Eye (tissue), 1 donor: ENCODE measurements around the gene GHRL.

Experiments
- DNase-seq: peaks from one replicate; pipeline ENCODE4 v3.0.0-alpha.2; 2015

Gene GHRL, protein sequence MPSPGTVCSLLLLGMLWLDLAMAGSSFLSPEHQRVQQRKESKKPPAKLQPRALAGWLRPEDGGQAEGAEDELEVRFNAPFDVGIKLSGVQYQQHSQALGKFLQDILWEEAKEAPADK

DNA sequence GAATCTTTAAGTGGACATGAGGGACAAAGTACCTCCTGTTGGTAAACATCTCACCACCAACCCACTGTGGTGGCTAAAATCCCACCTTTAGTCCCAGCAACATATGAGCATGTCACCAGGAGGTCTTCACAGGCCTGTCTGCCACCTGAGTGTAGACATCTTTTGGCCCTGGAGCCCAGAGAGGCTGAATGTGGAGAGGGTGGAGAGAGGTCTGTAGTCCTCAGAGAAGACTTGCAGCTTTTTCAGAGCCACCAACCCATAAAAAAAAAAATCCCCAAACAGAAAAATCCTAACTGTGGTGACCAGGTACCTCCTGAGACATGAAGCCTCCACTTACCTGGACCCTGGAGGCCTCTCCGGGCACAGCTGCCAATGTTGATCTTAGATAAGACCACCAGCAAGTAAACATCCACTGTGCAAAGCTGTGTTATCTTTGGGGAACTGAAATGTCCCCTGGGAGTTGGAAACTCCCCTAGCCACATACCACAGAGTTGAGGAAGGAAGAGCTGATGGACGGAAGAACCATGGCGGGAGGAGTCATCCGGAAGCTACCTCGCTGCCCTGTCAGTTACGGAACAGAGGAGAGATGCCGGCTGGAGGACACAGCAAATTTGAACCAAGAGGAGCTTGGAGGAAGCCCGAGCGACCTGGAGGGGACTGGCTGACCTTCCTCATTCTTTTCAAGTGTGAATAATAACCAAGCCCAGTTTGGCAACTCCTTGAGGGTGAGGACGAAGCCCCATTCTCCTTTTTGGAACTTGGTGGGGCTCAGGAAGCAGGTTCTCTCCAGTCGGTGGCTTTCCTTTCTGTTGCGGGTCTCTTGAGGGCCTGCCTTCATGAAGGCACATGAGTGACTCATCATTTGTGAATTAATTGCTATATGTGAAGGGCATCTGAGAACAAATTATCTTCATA, at the start of gene GHRL:
GHRL (minus strand) TSS at position 443 of the 915 bp plus-strand sequence. CDS start 2,767 bp downstream, outside the sequence.
- DNase-seq = no peak

DNA sequence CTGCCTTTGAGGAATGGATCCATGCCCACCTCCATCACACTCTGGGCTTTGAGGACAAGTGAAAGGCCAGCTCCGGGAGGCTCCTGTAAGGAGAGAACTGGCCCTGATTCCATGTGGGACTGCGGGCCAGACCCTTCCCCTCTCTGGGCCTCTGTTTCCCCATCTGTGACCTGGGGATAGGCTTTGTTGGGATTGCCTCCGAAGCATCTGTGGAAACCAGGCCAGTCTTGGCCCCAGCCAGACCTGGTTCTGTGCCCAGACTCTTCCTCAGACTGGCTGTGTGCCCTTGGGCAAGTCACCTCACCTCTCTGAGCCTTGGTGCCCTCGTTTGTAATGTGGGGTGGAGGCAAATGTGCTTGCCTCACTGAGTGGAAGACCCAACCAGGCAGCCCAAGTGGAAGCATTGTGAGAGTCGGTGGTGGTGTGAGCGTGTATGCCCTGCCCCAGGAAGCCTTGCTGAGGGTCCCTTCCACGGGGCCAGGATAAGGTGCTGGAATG, 49.2 kb upstream of the GHRL start:
- no peak for DNase-seq

DNA sequence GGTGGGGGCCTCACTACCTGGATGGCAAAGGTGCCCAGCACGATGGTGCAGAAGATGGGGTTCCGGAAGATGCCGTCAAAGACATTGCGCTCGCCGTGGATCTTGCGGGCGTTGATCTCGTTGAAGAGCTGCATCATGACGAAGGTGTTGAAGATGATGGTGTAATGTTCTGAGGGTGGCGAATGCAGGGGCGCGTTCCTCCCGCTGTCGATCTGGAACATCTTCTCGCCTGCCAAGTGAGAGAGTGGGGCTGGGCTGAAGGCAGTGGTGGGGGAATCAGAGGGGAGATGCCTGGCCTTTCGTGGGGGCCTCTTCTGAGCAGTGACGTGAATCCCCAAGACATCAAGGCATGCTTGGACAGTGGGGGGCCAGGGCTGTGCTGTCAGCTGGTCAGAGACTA, 47.7 kb upstream of the GHRL start:
- DNase-seq = no peak

DNA sequence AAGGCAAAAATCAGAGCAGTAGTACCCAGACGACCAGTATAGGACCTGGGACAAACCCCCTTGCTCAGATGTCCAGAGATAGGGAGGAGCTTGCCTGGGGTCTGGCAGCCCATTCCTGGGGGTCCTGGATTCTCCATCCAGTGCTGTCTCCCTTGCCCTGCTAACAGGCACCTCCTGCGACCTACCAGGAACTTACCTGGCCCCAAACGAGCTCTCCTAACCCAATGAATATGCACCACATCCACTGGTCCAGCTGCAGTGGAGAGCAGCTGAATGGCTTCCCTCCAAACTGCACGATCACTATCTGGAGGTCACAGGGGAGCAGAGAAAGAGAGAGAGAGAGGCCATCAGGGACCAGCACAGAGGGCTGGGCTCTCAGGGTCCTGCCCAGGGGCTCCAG, 47.3 kb upstream of the GHRL start:
- no peak for DNase-seq

DNA sequence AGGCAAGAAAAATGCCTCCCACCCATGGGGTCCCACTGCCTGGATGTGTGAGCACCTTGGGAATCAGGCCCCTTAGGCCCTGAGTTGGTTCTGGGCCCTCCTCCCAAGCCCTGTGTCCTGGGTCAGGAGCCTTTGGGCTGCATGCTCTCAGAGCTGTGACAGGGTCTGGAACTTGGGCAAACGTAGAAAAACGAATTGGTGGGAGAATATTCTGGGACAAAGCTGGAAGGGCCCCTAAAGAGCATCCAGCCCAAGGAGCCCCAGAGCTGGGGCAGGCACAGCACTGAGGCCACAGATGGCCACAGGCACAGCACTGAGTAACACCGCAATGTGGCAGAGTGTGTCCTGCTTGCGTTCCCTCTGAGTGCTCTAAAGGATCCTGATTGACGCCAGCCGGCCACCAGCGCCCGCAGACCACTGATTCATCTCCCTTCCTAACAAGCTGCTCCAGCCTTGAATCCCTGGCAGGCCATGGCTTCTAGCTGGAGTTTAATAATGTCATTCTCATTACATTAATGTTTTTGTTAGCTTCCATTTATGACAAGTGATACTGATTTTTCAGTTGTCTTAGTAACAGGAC, 46.7 kb upstream of the GHRL start:
- DNase-seq = no peak

DNA sequence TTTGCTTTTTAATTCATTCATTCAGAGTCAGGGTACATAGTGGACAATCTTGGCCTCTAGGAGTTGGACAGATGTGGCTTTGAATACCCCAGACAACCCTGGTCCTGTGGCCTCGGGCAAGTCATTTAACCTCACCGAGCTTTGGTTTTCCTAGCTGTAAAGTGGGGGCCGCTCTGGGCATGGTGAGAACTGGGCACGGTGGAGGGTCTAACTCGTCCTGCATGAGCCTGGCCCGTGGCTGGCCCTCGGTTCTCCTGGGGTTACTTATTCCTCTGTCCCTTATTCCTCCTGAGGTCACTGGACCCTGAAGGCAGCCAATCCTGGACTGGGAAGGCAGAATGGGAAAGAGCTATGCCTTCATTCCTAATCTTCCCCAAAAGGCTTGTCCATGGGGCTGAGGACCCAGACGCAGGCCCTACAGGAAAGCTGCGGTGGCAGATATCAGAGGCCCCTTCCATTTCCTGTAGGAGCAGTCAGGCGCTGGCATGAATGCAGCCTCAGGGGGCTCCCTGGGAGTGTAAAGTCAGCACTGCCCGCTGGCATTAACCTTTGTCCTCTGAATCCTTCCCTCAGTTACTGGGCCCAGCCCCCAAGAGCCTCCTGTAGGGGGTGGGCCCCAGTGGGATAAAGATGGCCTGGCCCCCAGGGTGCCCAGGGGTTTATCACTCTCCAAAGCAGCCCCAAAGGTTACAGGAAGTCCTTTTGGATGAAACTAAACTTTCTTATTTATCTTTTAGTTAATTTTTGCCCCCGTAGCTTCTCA, 46.0 kb upstream of the GHRL start:
- DNase-seq = no peak

DNA sequence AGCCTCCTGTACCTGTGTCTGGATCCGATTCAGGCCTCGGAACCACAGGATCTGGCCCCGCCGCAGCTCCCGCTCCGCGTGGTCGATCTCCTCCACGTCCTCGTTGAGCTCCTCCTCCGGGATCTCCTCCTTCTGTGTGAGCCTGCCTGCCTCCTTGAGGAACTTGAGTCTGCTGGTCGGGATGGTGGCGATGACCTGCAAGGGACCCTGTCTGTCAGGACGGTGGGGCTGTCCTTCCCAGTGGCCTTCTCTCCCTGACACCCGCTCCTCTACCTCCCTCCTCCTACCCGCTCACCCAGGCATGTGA, 45.4 kb upstream of the GHRL start:
- no peak for DNase-seq

DNA sequence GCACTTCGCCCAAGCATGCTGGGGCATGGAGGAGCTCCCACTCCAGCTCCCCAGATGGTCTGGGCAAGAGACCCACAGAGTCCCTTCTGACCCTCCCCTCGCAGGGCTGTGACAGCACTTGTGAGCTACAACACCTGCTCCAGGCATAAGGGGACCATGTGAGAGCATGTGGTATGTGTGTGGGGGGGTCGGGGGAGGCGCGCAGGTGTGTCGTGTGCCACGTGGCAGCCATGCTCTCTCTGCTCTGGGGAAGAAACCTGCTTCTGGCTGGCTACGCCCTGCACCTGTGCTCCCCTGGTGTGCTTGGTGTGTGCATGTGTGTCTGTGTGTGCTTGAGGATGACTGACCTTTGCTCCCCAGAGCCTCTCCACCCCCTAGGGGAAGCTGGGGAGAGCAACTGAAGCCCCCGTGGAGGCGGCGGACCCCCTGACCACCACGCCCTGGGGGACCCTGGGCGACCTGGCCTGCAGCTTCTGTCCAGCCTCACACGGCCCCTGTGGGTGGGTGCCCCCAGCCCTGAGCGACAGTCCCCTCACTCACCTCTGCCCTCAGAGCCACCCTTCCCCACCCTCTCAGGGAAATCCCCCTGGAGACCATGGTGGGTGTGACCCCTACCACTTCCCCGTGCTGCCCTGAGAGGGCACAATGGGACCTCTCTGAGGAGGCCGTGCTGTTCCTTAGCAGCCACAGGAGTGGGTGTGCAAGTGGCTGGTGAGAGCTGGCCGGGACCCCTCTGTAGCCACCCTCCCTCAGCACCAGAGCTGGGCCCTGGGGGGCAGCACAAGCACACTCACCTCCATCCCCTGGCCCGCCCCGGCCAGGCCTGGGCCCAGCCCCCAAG, 44.8 kb upstream of the GHRL start:
- no peak for DNase-seq

DNA sequence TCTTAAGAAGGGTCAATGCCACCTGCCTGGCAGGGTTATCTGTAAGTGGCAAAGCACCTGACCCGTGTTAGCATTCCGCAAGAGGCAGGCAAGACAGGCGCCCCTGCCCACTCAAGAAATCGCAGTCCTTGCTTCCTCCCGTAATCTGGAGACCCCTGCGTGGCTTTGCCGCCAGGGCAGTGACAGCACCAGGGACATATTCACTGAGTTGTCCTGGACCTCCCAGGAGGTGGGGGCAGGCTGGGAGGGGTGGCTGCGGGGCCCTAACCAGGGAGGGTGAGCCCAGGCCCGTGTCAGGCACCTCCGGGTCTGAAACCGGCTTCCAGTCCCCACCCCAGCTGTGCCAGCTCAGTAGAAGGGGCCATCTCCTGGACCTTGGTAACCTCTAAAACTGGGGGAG, 44.0 kb upstream of the GHRL start:
- no peak for DNase-seq

DNA sequence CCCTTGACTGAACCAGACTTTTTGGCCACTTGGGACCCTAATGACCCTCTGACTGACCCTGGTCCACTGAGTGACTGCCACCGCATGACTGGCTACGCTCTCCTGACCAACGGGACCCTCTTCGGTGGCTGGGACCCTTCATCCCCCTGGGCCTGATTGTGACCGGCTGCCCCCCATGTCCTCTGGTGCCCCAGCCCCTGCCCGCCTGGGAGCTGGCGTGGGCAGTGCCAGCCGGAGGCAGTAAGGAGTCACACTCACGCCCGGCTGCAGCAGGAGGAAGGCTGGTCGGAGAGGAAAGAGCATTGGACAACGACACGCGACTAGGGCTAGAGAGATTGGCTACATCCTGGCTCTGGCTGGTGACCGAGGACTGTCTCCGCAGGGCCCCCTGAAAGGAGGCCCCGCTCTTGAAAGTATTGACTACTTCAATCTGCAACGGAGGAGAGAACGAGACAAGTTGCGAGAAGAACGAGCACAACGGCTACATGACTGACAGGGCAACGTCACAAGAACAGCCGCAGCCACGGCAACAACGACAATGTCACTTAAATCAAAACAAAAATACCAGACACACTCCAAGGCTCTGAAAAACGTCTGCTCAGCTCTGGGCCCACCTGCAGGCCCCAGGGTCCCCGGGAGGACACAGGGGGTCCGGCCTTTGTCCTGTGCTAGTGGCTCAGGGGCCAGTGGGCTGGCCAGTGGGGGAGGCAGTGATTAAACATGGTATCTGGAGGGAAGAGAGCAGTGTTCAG, 43.3 kb upstream of the GHRL start:
- no peak for DNase-seq

DNA sequence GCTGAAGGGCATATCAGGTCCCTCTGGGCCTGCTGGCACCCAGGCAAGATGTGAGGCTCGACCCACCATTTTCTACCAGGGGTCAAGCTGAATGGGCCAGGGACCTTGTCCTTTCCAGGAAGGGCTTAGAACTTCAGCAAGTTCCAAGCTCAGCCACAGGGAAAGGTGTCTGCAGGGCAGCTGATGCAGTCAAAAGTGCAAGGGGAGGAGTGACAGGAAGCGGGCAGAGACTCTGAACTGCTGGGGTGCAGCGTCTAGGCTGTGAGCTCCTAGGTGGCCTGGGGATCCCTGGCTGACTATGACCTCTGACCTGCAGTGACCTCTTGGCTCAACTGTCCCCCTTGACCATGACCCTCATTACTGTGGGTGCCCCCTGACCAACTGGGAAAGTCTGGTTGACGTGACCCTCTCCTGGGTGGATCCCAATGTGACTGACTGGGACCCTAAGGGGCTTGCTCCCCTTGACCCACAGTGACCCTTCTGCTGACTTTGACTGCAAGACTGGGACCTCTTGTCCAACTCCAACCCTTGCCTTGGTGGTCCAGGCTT, 42.5 kb upstream of the GHRL start:
- DNase-seq = no peak

DNA sequence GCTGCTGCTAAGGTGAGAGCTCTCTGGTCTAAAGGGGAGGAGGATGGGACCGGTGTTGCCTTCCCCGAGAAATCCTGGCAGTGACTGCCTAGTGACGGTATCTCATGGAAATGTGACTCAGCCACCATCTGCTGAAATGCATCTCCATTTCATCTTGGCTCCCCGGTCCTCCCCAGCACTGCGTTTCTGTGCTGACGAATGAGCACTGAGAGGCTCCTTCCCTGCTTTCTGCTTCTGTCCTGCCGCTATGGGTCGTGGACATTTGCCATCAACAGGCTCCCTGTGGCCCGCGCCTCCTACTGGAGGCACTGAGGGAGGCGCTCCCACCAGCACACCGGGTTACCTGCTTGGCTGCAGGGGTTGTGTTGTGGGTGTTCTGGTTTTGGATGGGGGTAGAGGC, 41.7 kb upstream of the GHRL start:
- DNase-seq = no peak

DNA sequence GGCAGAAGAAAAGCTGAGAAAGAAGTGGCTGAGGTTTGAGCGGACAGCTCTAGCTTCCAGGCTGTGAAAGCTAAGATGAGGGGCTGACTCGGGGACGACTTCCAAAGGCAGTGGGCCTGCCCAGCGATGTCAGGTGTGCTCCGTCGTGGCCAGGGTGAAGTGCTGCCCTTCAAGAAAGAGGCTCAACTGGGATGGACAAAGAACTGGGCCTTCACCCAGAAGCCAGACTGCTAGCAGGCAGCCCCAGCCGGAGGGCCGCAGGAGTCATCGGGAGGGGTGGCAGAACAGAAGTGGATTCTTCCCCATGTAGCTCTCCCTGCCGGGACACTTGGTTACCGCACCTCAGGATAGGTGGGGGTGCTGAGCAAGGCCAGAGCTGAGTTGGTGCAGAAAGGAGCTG, 41.3 kb upstream of the GHRL start:
- no peak for DNase-seq

DNA sequence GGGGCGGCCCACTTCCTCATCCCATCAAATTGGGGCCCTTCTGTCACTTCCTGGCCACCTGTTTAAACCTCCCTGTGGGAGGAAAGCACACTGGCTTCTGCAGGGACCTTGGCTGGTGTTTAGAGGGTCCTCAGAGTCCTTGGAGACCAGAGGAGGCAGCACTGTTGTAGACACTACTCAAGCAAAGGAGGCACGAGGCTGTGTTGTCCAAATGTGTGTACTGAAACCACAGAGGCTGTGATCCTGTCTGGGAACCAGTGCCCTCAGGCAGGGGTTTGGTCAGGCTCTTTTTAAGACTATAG, 40.6 kb upstream of the GHRL start:
- DNase-seq = no peak

DNA sequence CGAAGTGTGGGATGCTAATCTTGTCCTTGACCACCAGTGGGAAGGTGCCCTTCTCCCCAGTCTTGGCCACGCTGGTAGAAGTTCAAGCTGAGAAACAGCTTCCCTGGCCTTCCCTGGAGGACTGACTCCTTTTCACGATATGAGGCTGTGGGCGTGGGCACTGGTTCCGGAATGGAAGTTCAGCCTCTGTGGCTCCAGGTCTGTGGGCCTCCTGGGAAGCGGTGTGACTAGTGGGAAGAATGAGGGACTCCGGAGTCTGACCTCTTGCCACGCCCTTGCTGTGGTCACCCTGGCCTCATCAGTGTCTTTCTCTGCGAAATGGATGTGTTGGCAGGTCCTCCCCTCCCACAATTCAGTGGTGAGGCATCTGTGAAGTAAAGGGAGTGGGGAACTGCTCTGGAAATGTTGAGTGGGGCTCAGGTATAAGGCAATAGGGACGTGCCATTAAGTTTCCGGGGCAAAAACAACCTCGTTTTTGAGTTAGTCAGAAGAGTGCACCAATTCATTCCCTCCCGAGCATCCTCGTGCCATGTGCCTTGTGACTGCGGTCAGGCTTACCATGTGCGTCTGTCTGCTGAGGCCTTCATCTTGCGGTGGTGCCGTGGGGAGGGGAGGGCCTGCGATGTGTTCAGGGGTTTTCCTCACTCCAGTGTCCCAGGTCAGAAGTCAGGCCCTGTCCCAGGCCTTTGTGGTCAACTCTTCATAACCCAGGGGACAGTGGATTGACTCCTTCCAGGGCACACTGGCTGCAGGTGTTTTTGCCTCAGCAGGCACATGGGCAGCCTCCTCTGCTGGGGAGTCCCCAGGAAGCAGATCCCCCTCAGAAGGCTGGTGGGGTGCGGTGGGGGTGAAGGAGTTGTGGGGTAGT, 40.0 kb upstream of the GHRL start:
- no peak for DNase-seq

DNA sequence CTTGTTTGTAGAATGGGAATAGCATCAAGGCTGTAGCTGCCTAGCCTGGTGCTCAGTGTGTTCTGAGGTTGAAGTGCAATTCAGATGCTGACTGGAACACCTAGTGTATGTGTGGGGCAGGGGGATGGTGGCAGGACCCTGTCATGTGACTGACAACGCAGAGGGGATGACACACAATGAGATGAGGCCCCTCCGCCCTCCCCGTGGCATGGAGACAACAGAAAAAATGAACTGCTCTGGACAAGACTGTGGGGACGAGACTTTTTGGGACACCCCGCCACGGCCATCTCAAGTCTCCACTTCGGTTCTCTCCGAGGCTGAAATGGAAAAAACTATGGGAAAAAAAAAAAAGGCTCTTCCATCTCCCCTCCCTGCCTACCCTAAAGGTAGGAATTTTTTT, 38.6 kb upstream of the GHRL start:
- DNase-seq = no peak

DNA sequence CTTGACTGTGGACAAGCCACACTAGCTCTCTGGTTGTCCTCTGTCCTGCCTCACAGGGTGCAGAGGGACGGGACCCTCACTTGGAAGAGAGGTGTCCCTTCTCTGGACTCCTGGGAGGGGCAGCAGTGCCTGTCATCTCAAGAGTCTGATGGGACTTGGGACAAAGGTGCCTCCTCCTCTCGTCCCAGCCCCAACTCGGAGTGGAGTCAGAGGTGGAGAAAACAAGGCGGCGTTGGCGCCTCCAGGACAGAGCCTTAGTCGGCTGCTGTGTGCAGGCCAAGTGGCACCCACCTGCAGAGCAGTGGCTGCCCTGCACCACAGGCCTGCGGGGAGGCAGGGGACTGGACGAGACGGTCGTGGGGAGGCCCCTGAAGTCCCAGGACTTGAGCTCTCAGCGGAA, 37.6 kb upstream of the GHRL start:
- no peak for DNase-seq

DNA sequence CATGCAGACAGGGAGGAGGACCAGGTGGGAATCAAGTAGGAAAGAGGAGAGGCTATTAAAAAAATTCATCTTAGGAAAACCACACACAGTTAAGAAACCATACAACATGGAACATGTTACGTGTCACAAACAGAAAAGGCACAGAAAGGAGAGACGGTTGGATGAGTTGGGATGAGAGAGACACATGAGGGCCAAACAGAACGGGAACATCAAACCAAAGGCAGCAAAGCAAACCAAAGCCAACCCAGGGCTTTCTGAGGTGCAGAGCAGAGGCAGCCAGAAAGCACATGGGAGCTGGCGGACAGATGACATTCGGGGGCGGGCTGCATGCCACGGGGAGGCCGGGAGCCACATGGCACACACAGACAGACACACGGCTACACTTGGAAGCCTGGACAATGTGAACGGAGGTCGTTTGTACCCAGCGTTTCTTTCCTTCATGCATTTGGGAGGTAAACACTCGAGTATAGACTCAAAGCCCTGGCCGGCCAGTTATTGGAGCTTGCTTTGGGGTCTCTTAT, 36.8 kb upstream of the GHRL start:
- no peak for DNase-seq

DNA sequence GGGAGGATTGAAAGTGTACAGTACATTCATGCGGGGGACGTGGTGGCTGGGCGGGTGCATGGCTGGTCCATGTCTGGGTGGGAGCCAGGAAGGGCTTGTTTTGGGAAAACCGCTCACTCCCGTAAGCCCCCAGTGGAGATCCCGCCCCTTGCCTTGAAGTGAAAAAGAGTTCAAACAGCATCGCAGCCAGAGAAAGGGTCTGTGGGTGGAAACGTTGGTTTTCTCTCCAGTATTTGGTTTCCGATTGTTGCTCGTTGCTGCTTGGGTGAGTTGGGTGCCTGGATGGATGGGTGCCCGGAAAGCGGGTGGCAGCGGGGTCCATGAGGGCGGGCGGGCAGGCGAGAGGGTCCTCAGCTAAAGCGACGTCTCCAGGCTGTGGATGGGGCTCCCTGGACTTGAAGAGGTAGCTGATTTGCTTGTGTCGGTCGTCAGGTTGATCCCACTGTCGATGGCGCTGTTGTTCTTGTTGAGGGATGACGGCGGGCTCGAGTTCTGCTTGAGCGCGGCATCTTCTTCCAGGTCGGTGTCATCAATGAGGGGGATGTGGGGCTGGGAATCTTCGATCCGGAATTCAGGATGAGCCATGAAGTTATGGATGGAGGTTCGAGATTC, 35.8 kb upstream of the GHRL start:
- DNase-seq = no peak

DNA sequence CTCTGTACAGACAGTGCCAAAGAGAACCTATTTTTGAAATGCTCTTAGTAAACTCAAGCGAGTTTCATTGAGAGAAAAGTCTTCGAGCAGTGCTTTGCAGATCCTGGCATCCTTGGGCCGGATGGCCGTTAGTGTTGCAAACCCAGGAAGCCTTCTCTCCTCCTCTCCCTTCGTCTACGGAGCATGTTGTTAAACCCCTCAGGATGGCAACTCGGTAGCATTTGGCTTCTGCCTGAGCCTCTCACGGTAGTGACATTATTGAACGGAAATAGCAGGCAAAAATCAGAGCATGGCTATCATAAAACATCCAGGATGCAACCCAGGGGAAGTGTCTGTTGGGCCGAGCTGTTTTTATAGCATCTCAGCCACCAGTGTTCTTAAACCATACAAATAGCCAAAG, 34.8 kb upstream of the GHRL start:
- DNase-seq = no peak
